ENCODE data around the gene ELP1.
"Not testable (repeated sequence)": the region's sequence is repeated elsewhere in the genome, so short reads cannot be mapped to it uniquely, and the experiment has no call there.

The ELP1 gene

GRCh38 chr9:108845507-108845906 is 88.4 kb downstream of the ELP1 start:
- no peaks in the 10 kb centered on the region for H3K9me3 ChIP-seq
- in situ Hi-C loops (cut with MboI; ENCODE audit: low sequenced_read_pairs): no loop called here
- DNase-seq (ENCODE audit: low spot score in 2 of 2): no peak
- H3K36me3 ChIP-seq (replicated peaks): no peaks in the 10 kb centered on the region
- H3K4me1 ChIP-seq: no peaks in the 10 kb centered on the region
- H3K27me3 ChIP-seq (ENCODE audit: low read depth): no peaks in the 10 kb centered on the region
- H3K4me3 ChIP-seq: no peak overlapping the region

GRCh38 chr9:108844856-108845255 is 89.1 kb downstream of the ELP1 start:
- no peak for DNase-seq (ENCODE audit: low spot score in 2 of 2)
- Histone ChIP-seq H3K9me3 (no peaks in the 10 kb centered on the region), H3K36me3 (replicated peaks) (no peaks in the 10 kb centered on the region), H3K4me3 (no peak overlapping the region), H3K4me1 (no peaks in the 10 kb centered on the region), H3K27me3 (ENCODE audit: low read depth) (no peaks in the 10 kb centered on the region)
- in situ Hi-C loops (cut with MboI; ENCODE audit: low sequenced_read_pairs): no loop called here

- in situ Hi-C loops (cut with MboI; ENCODE audit: low sequenced_read_pairs): no loop called here
- DNase-seq (ENCODE audit: low spot score in 2 of 2): no peak
These were observed 89.5 kb downstream of the ELP1 start for GRCh38 chr9:108844391-108844790.

GRCh38 chr9:108842610-108843295 is 91.2 kb downstream of the ELP1 start:
- no peak for DNase-seq (ENCODE audit: low spot score in 2 of 2)
- in situ Hi-C loops (cut with MboI; ENCODE audit: low sequenced_read_pairs): no loop called here
- Histone ChIP-seq H3K9me3 (no peaks in the 10 kb centered on the region), H3K4me3 (no peak overlapping the region), H3K27me3 (ENCODE audit: low read depth) (no peaks in the 10 kb centered on the region), H3K36me3 (replicated peaks) (no peaks in the 10 kb centered on the region), H3K4me1 (no peaks in the 10 kb centered on the region)

More at GRCh38 chr9:108844391-108844790, 89.5 kb downstream of the ELP1 start:
- no peaks in the 10 kb centered on the region for H3K9me3 ChIP-seq
- no peaks in the 10 kb centered on the region for H3K27me3 ChIP-seq (ENCODE audit: low read depth)
- no peak overlapping the region for H3K4me3 ChIP-seq
- H3K36me3 ChIP-seq (replicated peaks): no peaks in the 10 kb centered on the region
- H3K4me1 ChIP-seq: no peaks in the 10 kb centered on the region

- H3K9me3 ChIP-seq; H3K4me3 ChIP-seq; in situ Hi-C loops (cut with MboI; ENCODE audit: low sequenced_read_pairs); H3K27me3 ChIP-seq (ENCODE audit: low read depth); H3K36me3 ChIP-seq (replicated peaks); DNase-seq (ENCODE audit: low spot score in 2 of 2); H3K4me1 ChIP-seq: not testable (repeated sequence)
These were observed 94.4 kb downstream of the ELP1 start for GRCh38 chr9:108839561-108839960.

GRCh38 chr9:108838017-108838416 is 95.9 kb downstream of the ELP1 start:
- H3K36me3 ChIP-seq (replicated peaks): no peaks in the 10 kb centered on the region
- no peaks in the 10 kb centered on the region for H3K27me3 ChIP-seq (ENCODE audit: low read depth)
- H3K4me3 ChIP-seq: no peak overlapping the region
- no peaks in the 10 kb centered on the region for H3K4me1 ChIP-seq
- in situ Hi-C loops (cut with MboI; ENCODE audit: low sequenced_read_pairs): no loop called here
- no peaks in the 10 kb centered on the region for H3K9me3 ChIP-seq
- DNase-seq (ENCODE audit: low spot score in 2 of 2): no peak

GRCh38 chr9:108837530-108837929 is 96.4 kb downstream of the ELP1 start:
- Histone ChIP-seq H3K4me1 (no peaks in the 10 kb centered on the region), H3K4me3 (no peak overlapping the region), H3K27me3 (ENCODE audit: low read depth) (no peaks in the 10 kb centered on the region), H3K36me3 (replicated peaks) (no peaks in the 10 kb centered on the region), H3K9me3 (no peaks in the 10 kb centered on the region)
- no peak for DNase-seq (ENCODE audit: low spot score in 2 of 2)
- in situ Hi-C loops (cut with MboI; ENCODE audit: low sequenced_read_pairs): no loop called here

GRCh38 chr9:108836781-108837180 is 97.1 kb downstream of the ELP1 start:
- Histone ChIP-seq H3K27me3 (ENCODE audit: low read depth) (no peaks in the 10 kb centered on the region), H3K4me1 (no peaks in the 10 kb centered on the region), H3K36me3 (replicated peaks) (no peaks in the 10 kb centered on the region), H3K9me3 (no peaks in the 10 kb centered on the region), H3K4me3 (no peak overlapping the region)
- DNase-seq (ENCODE audit: low spot score in 2 of 2): no peak
- in situ Hi-C loops (cut with MboI; ENCODE audit: low sequenced_read_pairs): no loop called here

GRCh38 chr9:108836319-108836718 is 97.6 kb downstream of the ELP1 start:
- no peaks in the 10 kb centered on the region for H3K4me1 ChIP-seq
- in situ Hi-C loops (cut with MboI; ENCODE audit: low sequenced_read_pairs): no loop called here
- H3K4me3 ChIP-seq: no peak overlapping the region
- no peaks in the 10 kb centered on the region for H3K27me3 ChIP-seq (ENCODE audit: low read depth)
- DNase-seq (ENCODE audit: low spot score in 2 of 2): no peak
- H3K36me3 ChIP-seq (replicated peaks): no peaks in the 10 kb centered on the region
- no peaks in the 10 kb centered on the region for H3K9me3 ChIP-seq

GRCh38 chr9:108835831-108836230 is 98.1 kb downstream of the ELP1 start:
- H3K9me3 ChIP-seq: no peaks in the 10 kb centered on the region
- H3K27me3 ChIP-seq (ENCODE audit: low read depth): no peaks in the 10 kb centered on the region
- H3K4me1 ChIP-seq: no peaks in the 10 kb centered on the region
- H3K4me3 ChIP-seq: no peak overlapping the region
- in situ Hi-C loops (cut with MboI; ENCODE audit: low sequenced_read_pairs): no loop called here
- DNase-seq (ENCODE audit: low spot score in 2 of 2): no peak
- H3K36me3 ChIP-seq (replicated peaks): no peaks in the 10 kb centered on the region

- in situ Hi-C loops (cut with MboI; ENCODE audit: low sequenced_read_pairs): no loop called here
- H3K36me3 ChIP-seq (replicated peaks): no peaks in the 10 kb centered on the region
- no peak for DNase-seq (ENCODE audit: low spot score in 2 of 2)
These were observed 98.8 kb downstream of the ELP1 start for GRCh38 chr9:108834959-108835665.

GRCh38 chr9:108832179-108832500 is 101.8 kb downstream of the ELP1 start:
- no peaks in the 10 kb centered on the region for H3K36me3 ChIP-seq (replicated peaks)
- H3K4me3 ChIP-seq: no peak overlapping the region
- no peak for DNase-seq (ENCODE audit: low spot score in 2 of 2)
- no peaks in the 10 kb centered on the region for H3K4me1 ChIP-seq
- H3K9me3 ChIP-seq: no peaks in the 10 kb centered on the region
- 0 out of 2 replicates have a peak, but pooled peaks cover 3% of the 10 kb centered on the region for H3K27me3 ChIP-seq (ENCODE audit: low read depth)
- in situ Hi-C loops (cut with MboI; ENCODE audit: low sequenced_read_pairs): no loop called here

More at GRCh38 chr9:108834959-108835665, 98.8 kb downstream of the ELP1 start:
- H3K4me1 ChIP-seq: no peaks in the 10 kb centered on the region
- H3K4me3 ChIP-seq: no peak overlapping the region
- H3K9me3 ChIP-seq: no peaks in the 10 kb centered on the region
- H3K27me3 ChIP-seq (ENCODE audit: low read depth): no peaks in the 10 kb centered on the region

GRCh38 chr9:108831496-108832178 is 102.3 kb downstream of the ELP1 start:
- in situ Hi-C loops (cut with MboI; ENCODE audit: low sequenced_read_pairs): no loop called here
- no peaks in the 10 kb centered on the region for H3K36me3 ChIP-seq (replicated peaks)
- H3K9me3 ChIP-seq: no peaks in the 10 kb centered on the region
- no peaks in the 10 kb centered on the region for H3K4me1 ChIP-seq
- 0 out of 2 replicates have a peak, but pooled peaks cover 3% of the 10 kb centered on the region for H3K27me3 ChIP-seq (ENCODE audit: low read depth)
- H3K4me3 ChIP-seq: no peak overlapping the region
- DNase-seq (ENCODE audit: low spot score in 2 of 2): no peak

- no peak overlapping the region for H3K4me3 ChIP-seq
- no peaks in the 10 kb centered on the region for H3K9me3 ChIP-seq
- no peaks in the 10 kb centered on the region for H3K36me3 ChIP-seq (replicated peaks)
- H3K27me3 ChIP-seq (ENCODE audit: low read depth): 0 out of 2 replicates have a peak, but pooled peaks cover 3% of the 10 kb centered on the region
- no peak for DNase-seq (ENCODE audit: low spot score in 2 of 2)
- no peaks in the 10 kb centered on the region for H3K4me1 ChIP-seq
- in situ Hi-C loops (cut with MboI; ENCODE audit: low sequenced_read_pairs): no loop called here
These were observed 103.7 kb downstream of the ELP1 start for GRCh38 chr9:108830272-108830671.
